H1 (cell line): Measurements from ENCODE around the gene TLR4. TPM values are rescaled to one million over a fixed set of nuclear protein-coding genes. Genes with fewer than 3 reads are reported as not detected.

ENCODE experiments used
- CTCF ChIA-PET: fragments of 300-600 bp; sonication (Branson Sonifier 250); formaldehyde crosslinking; loops from one replicate; lab custom pipeline; 2021; ENCODE audit not compliant: partially characterized antibody; lab: Charles Lee
- POLR2A ChIA-PET: fragments of 300-600 bp; sonication (Branson Sonifier 250); formaldehyde crosslinking; loops from one replicate; lab custom pipeline; 2021; ENCODE audit warnings: inconsistent platforms; ENCODE audit not compliant: partially characterized antibody; lab: Charles Lee
- DNase-seq, 2 experiments: peaks; one replicate each; pipeline versions ENCODE4 v3.0.0 to v3.0.0-alpha.2; 2010 to 2022; ENCODE audit warnings: low spot score in 2 of 2, low read depth in 1 of 2, mixed read lengths in 1 of 2
- FAIRE-seq: peaks from 2 replicates; lab custom pipeline; 2011; peaks lifted over from hg19 to GRCh38; lab: Jason Lieb, UNC
- H2AFZ ChIP-seq: 2 replicates; pipeline ENCODE4 v1.8.1; 2012; ENCODE audit warnings: low read length, inconsistent platforms
- H2AK5ac ChIP-seq: 2 replicates; pipeline ENCODE4 v1.6.1; 2013; ENCODE audit warnings: low read depth, low read length
- H2BK120ac ChIP-seq: replicated peaks from 2 replicates; pipeline ENCODE3; 2013; ENCODE audit warnings: low read depth, low read length, inconsistent platforms
- H2BK12ac ChIP-seq: 2 replicates; pipeline ENCODE4 v1.6.1; 2013; ENCODE audit warnings: low read depth, low read length
- H2BK15ac ChIP-seq: 2 replicates; pipeline ENCODE4 v1.6.1; 2013; ENCODE audit warnings: low read length
- H2BK20ac ChIP-seq: 2 replicates; pipeline ENCODE4 v1.6.1; 2013; ENCODE audit warnings: low read length
- H2BK5ac ChIP-seq: 2 replicates; pipeline ENCODE4 v1.6.1; 2013; ENCODE audit warnings: low read depth, low read length
- H3K14ac ChIP-seq: 2 replicates; pipeline ENCODE4 v1.6.1; 2013; ENCODE audit warnings: inconsistent platforms; ENCODE audit not compliant: insufficient read length
- H3K18ac ChIP-seq: 2 replicates; pipeline ENCODE4 v1.6.1; 2013; ENCODE audit warnings: low read length; ENCODE audit errors: extremely low read depth
- H3K23ac ChIP-seq: 2 replicates; pipeline ENCODE4 v1.6.1; 2013; ENCODE audit warnings: inconsistent platforms; ENCODE audit not compliant: insufficient read length
- H3K23me2 ChIP-seq: 2 replicates; pipeline ENCODE4 v1.6.1; 2013; ENCODE audit warnings: low read depth, low read length
- H3K27ac ChIP-seq: 2 replicates; pipeline ENCODE4 v1.6.1; 2011; ENCODE audit warnings: low read depth, low read length, inconsistent platforms
- H3K27me3 ChIP-seq, 4 experiments: replicated peaks in 1 of 4; 1 replicate in 1 of 4; 2 replicates in 3 of 4; pipeline versions ENCODE4 v1.6.1 to v1.8.1; 2011 to 2013; ENCODE audit warnings: low read length in 3 of 4, mild to moderate bottlenecking in 3 of 4, inconsistent platforms in 2 of 4, mixed read lengths in 2 of 4, moderate library complexity in 1 of 4; ENCODE audit not compliant: control insufficient read depth in 3 of 4, insufficient read depth in 3 of 4; ENCODE audit errors: extremely low read depth in 1 of 4
- H3K36me3 ChIP-seq, 4 experiments: 2 replicates each; pipeline versions ENCODE4 v1.6.1 to v1.8.1; 2011 to 2013; ENCODE audit warnings: mild to moderate bottlenecking in 4 of 4, low read length in 3 of 4, moderate library complexity in 2 of 4, control low read depth in 1 of 4, inconsistent platforms in 1 of 4; ENCODE audit not compliant: insufficient read depth in 4 of 4, control insufficient read depth in 2 of 4
- H3K4ac ChIP-seq: replicated peaks from 2 replicates; pipeline ENCODE3; 2013; ENCODE audit warnings: low read length, low read depth, mixed read lengths, inconsistent platforms; ENCODE audit not compliant: insufficient read length
- H3K4me1 ChIP-seq, 4 experiments: replicated peaks in 1 of 4; 1 replicate in 1 of 4; 2 replicates in 3 of 4; pipeline versions ENCODE4 v1.6.1 to v1.8.1; 2011 to 2013; ENCODE audit warnings: low read length in 3 of 4, inconsistent platforms in 2 of 4, mixed read lengths in 1 of 4; ENCODE audit not compliant: insufficient read depth in 4 of 4, control insufficient read depth in 3 of 4
- H3K4me2 ChIP-seq, 2 experiments: 2 replicates each; pipeline versions ENCODE4 v1.6.1 to v1.8.1; 2011 to 2013; ENCODE audit warnings: low read depth in 2 of 2, low read length in 2 of 2, control low read depth in 1 of 2, inconsistent platforms in 1 of 2, mild to moderate bottlenecking in 1 of 2; ENCODE audit not compliant: insufficient read depth in 1 of 2
- H3K4me3 ChIP-seq, 4 experiments: fragments of 200-600, 300-600 bp in 1 of 4; sonication (generic), shearing (Covaris generic), sonication (Bioruptor Twin) in 1 of 4; 2 replicates each; pipeline versions ENCODE4 v1.5.1 to v1.8.1; 2011 to 2016; ENCODE audit warnings: low read length in 4 of 4, low read depth in 3 of 4, control low read depth in 2 of 4, inconsistent platforms in 2 of 4, mild to moderate bottlenecking in 2 of 4, mixed read lengths in 1 of 4, moderate library complexity in 1 of 4; ENCODE audit not compliant: insufficient read depth in 2 of 4; ENCODE audit errors: extremely low read depth in 1 of 4
- H3K56ac ChIP-seq: replicated peaks from 2 replicates; pipeline ENCODE3; 2013; ENCODE audit warnings: low read depth, mild to moderate bottlenecking, mixed read lengths, low read length, inconsistent platforms; ENCODE audit not compliant: insufficient read length
- H3K79me1 ChIP-seq: 2 replicates; pipeline ENCODE4 v1.6.1; 2013; ENCODE audit warnings: low read depth, low read length, control low read depth
- H3K79me2 ChIP-seq, 2 experiments: 2 replicates each; pipeline versions ENCODE4 v1.6.1 to v1.8.1; 2012 to 2013; ENCODE audit warnings: low read length in 2 of 2, mild to moderate bottlenecking in 2 of 2, inconsistent platforms in 1 of 2; ENCODE audit not compliant: insufficient read depth in 2 of 2, control insufficient read depth in 1 of 2
- H3K9ac ChIP-seq, 4 experiments: replicated peaks in 1 of 4; 1 replicate in 1 of 4; 2 replicates in 3 of 4; pipeline versions ENCODE4 v1.6.1 to v1.8.1; 2011 to 2013; ENCODE audit warnings: low read depth in 3 of 4, low read length in 3 of 4, control low read depth in 2 of 4, mild to moderate bottlenecking in 2 of 4, moderate library complexity in 2 of 4, inconsistent platforms in 1 of 4; ENCODE audit errors: extremely low read depth in 1 of 4
- H3K9me3 ChIP-seq, 2 experiments: 2 replicates each; pipeline versions ENCODE4 v1.6.1 to v1.8.1; 2012 to 2013; ENCODE audit warnings: mild to moderate bottlenecking in 2 of 2, moderate library complexity in 2 of 2, control low read depth in 1 of 2, inconsistent platforms in 1 of 2, low read depth in 1 of 2, low read length in 1 of 2, mixed read lengths in 1 of 2; ENCODE audit not compliant: insufficient read depth in 2 of 2
- H4K20me1 ChIP-seq, 2 experiments: replicated peaks in 1 of 2; 2 replicates each; pipeline versions ENCODE3 to v1.8.1; 2011 to 2013; ENCODE audit warnings: inconsistent platforms in 2 of 2, low read length in 2 of 2, mild to moderate bottlenecking in 1 of 2; ENCODE audit not compliant: insufficient read depth in 2 of 2, control insufficient read depth in 1 of 2
- H4K5ac ChIP-seq: 2 replicates; pipeline ENCODE4 v1.6.1; 2013; ENCODE audit warnings: low read length, low read depth, mixed read lengths, inconsistent platforms; ENCODE audit not compliant: insufficient read length
- H4K8ac ChIP-seq: 2 replicates; pipeline ENCODE4 v1.8.0; 2013; ENCODE audit warnings: mild to moderate bottlenecking, moderate library complexity, low read length, inconsistent platforms; ENCODE audit not compliant: insufficient read depth; ENCODE audit errors: extremely low read depth
- H4K91ac ChIP-seq: replicated peaks from 2 replicates; pipeline ENCODE3; 2013; ENCODE audit warnings: low read length, mixed read lengths, inconsistent platforms; ENCODE audit not compliant: insufficient read length
- CBX8 ChIP-seq: fragments of 300-800, 300-1000 bp; sonication (generic); IDR thresholded peaks from 2 replicates; pipeline ENCODE4 v1.7.1; 2016; ENCODE audit warnings: low read depth, low read length, borderline replicate concordance
- CHD2 ChIP-seq: IDR thresholded peaks from 2 replicates; pipeline ENCODE4 v1.6.1; 2012; ENCODE audit warnings: low read length, improper control_type of control experiment
- HDAC2 ChIP-seq, 2 experiments: fragments of 300-600 bp in 1 of 2; sonication (generic) in 1 of 2; IDR thresholded peaks; 2 replicates each; pipeline ENCODE4 v1.6.1; 2011 to 2012; ENCODE audit warnings: low read depth in 2 of 2, low read length in 2 of 2, mild to moderate bottlenecking in 2 of 2, moderate library complexity in 2 of 2, borderline replicate concordance in 1 of 2, inconsistent platforms in 1 of 2
- JUND ChIP-seq: IDR thresholded peaks from 2 replicates; pipeline ENCODE4 v1.6.1; 2011; ENCODE audit warnings: mild to moderate bottlenecking, improper control_type of control experiment, low read length
- KDM1A ChIP-seq: fragments of 200-600, 300-600 bp; sonication (generic); IDR thresholded peaks from 2 replicates; pipeline ENCODE4 v1.7.1; 2016; ENCODE audit warnings: mild to moderate bottlenecking, low read length, borderline replicate concordance
- MAFK ChIP-seq: IDR thresholded peaks from 2 replicates; pipeline ENCODE4 v1.6.1; 2012; ENCODE audit warnings: low read depth, mild to moderate bottlenecking, improper control_type of control experiment, low read length
- NANOG ChIP-seq: IDR thresholded peaks from 2 replicates; pipeline ENCODE4 v1.6.1; 2011; ENCODE audit warnings: low read length, low read depth, mild to moderate bottlenecking, inconsistent platforms; ENCODE audit not compliant: insufficient read depth, poor library complexity, severe bottlenecking
- SAP30 ChIP-seq: fragments of 300-600 bp; sonication (generic); IDR thresholded peaks from 2 replicates; pipeline ENCODE4 v1.7.1; 2012; ENCODE audit warnings: low read length, moderate library complexity, mild to moderate bottlenecking, inconsistent platforms; ENCODE audit not compliant: insufficient read depth, insufficient replicate concordance
- SIRT6 ChIP-seq: IDR thresholded peaks from one replicate; pipeline ENCODE4 v1.7.1; 2012; ENCODE audit warnings: low read length, inconsistent platforms
- SIX5 ChIP-seq: IDR thresholded peaks from 2 replicates; pipeline ENCODE4 v1.6.1; 2011; ENCODE audit warnings: mild to moderate bottlenecking, low read depth, low read length
- WGBS, 2 experiments: shearing (Covaris generic) in 1 of 2; methylation state at CpG; one replicate each; pipeline versions ENCODE4 v1.1.6 to v1.1.7; 2013 to 2015; ENCODE audit warnings: low lambda C conversion rate in 2 of 2, mixed read lengths in 2 of 2, inconsistent platforms in 1 of 2, low coverage in 1 of 2, missing lambda C conversion rate in 1 of 2; ENCODE audit not compliant: insufficient replicate concordance in 2 of 2, insufficient coverage in 1 of 2, insufficient read length in 1 of 2; ENCODE audit errors: extremely low coverage in 1 of 2, missing lambda C conversion rate in 1 of 2; 5-methylcytosine and 5-hydroxymethylcytosine counted together
- polyA plus RNA-seq, 7 experiments: library from polyadenylated mRNA; depleted of rRNA in 3 of 7; stranded (reverse) in 5 of 7; unstranded in 2 of 7; fragments of >200 nt in 5 of 7; fragments of 200-250 nt in 2 of 7; gene quantifications; 1 replicate in 5 of 7; 2 replicates in 1 of 7; 4 replicates in 1 of 7; pipeline versions ENCODE4 v1.2.1 to v1.2.3, GENCODE V29; 2011 to 2013; ENCODE audit warnings: missing spikeins in 2 of 7, mixed read lengths in 2 of 7
- total RNA-seq: library from RNA; stranded (reverse); fragmentation: NEBNext Ultra II Directional; extraction: Animal tissue kit (Norgen Biotek cat#: 25700); gene quantifications from 2 replicates; pipeline ENCODE4 v1.2.1, GENCODE V29; 2021
- TF ChIP-seq, protein P1 (sequence below): IDR thresholded peaks from 2 replicates; pipeline ENCODE4 v1.6.1; 2012; ENCODE audit warnings: low read length, inconsistent platforms
- TF ChIP-seq, protein P2 (sequence below): IDR thresholded peaks from 2 replicates; pipeline ENCODE4 v1.6.1; 2011; ENCODE audit warnings: low read depth, mild to moderate bottlenecking, low read length; ENCODE audit not compliant: insufficient read depth

Gene TLR4
- total and polyA plus RNA-seq, 2 of the 8 experiments (the other 6 are each of a cell fraction or from before 2014, with no cell fraction given) = 0.02 to 0.17 TPM

DNA sequence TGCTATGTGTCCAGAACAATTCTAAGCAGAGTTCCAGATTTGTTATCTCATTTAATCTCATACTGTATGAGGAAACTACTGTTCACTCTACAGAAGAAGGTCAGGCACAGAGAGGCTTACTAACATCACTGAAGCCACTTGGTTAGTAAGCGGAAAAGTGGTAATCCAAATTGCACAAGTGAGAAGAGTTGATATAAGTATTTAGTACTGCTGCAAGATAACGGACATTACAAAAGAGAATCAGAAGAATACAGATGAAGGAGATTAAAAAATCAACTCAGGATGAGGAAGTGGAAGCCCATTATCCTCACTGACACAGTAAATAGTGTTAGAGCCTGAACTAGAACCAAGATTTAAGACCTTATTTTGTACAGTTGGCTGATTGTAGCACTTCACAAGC is 22.3 kb upstream of the TLR4 start:
- no peak overlapping the region for H3K4ac ChIP-seq
- FAIRE-seq = no peak
- 92% methylated on average over 2 of the region's 2 CpGs; no CpG with 5 or more reads in 1 of the 2 experiments for WGBS, 2 experiments
- TF ChIP-seq HDAC2 (IDR thresholded peaks at IDR 0.05; ENCODE audit: borderline replicate concordance in 1 of 2, low read depth in 2 of 2, low read length in 2 of 2) (no peak), JUND (no peak), CHD2 (no peak), CBX8 (no peak), NANOG (no peak), KDM1A (no peak), SAP30 (no peak), SIRT6 (no peak), MAFK (no peak), SIX5 (no peak)
- TF ChIP-seq, protein P1, sequence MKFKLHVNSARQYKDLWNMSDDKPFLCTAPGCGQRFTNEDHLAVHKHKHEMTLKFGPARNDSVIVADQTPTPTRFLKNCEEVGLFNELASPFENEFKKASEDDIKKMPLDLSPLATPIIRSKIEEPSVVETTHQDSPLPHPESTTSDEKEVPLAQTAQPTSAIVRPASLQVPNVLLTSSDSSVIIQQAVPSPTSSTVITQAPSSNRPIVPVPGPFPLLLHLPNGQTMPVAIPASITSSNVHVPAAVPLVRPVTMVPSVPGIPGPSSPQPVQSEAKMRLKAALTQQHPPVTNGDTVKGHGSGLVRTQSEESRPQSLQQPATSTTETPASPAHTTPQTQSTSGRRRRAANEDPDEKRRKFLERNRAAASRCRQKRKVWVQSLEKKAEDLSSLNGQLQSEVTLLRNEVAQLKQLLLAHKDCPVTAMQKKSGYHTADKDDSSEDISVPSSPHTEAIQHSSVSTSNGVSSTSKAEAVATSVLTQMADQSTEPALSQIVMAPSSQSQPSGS = no peak
- TF ChIP-seq, protein P2, sequence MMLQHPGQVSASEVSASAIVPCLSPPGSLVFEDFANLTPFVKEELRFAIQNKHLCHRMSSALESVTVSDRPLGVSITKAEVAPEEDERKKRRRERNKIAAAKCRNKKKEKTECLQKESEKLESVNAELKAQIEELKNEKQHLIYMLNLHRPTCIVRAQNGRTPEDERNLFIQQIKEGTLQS = no peak

More for the DNA sequence above, 22.3 kb upstream of the TLR4 start:
- Histone ChIP-seq H3K56ac (no peak overlapping the region), H2BK120ac (no peak overlapping the region), H2BK20ac (no peak overlapping the region), H3K23ac (no peak overlapping the region), H2AK5ac (no peak overlapping the region), H3K27ac (no peak overlapping the region), H3K79me2 (no peaks in the 10 kb centered on the region), H3K9me3 (no peaks in the 10 kb centered on the region), H3K18ac (no peak overlapping the region), H2AFZ (no peak overlapping the region), H3K4me2 (no peak overlapping the region), H3K27me3 (no peaks in the 10 kb centered on the region), H3K36me3 (no peaks in the 10 kb centered on the region), H2BK15ac (no peak overlapping the region), H3K79me1 (no peaks in the 10 kb centered on the region), H4K5ac (no peak overlapping the region), H3K4me1 (no peaks in the 10 kb centered on the region), H3K14ac (no peak overlapping the region), H2BK12ac (no peak overlapping the region), H2BK5ac (no peak overlapping the region), H4K8ac (no peak overlapping the region), H4K20me1 (no peaks in the 10 kb centered on the region), H3K4me3 (no peak overlapping the region), H3K23me2 (no peaks in the 10 kb centered on the region), H4K91ac (no peak overlapping the region), H3K9ac (no peak overlapping the region)
- no peak for DNase-seq
- ChIA-PET CTCF (interaction anchor here (0.5 kb wide), 1 partner anchor 846 kb away, joined by 3 read pairs; no protein-coding TSS in a partner anchor), POLR2A (no interaction called here)
